ENCODE results near the gene C1QB.

DNA sequence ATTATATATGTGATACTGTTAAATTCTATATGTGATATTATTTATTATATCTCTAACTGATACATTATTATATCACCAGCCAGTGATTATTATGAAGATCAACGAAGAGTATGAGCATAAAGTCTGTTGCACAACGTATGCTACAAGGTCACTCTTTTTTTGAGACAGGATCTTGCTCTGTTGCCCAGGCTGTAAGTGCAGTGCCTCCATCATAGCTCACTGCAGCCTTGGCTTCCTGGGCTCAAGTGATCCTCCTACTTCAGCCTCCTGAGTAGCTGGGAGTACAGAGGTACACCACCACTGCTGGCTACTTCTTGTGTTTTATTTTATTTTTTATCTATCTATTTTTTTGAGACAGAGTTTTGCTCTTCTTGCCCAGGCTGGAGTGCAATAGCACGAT is 43.6 kb downstream of the C1QB start:
- TF ChIP-seq, protein P1, sequence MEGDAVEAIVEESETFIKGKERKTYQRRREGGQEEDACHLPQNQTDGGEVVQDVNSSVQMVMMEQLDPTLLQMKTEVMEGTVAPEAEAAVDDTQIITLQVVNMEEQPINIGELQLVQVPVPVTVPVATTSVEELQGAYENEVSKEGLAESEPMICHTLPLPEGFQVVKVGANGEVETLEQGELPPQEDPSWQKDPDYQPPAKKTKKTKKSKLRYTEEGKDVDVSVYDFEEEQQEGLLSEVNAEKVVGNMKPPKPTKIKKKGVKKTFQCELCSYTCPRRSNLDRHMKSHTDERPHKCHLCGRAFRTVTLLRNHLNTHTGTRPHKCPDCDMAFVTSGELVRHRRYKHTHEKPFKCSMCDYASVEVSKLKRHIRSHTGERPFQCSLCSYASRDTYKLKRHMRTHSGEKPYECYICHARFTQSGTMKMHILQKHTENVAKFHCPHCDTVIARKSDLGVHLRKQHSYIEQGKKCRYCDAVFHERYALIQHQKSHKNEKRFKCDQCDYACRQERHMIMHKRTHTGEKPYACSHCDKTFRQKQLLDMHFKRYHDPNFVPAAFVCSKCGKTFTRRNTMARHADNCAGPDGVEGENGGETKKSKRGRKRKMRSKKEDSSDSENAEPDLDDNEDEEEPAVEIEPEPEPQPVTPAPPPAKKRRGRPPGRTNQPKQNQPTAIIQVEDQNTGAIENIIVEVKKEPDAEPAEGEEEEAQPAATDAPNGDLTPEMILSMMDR (IDR thresholded peaks at IDR 0.05), result no peak
- no peak for TF ChIP-seq SIN3A (IDR thresholded peaks at IDR 0.05; ENCODE audit: borderline replicate concordance, insufficient read depth, low read depth, low read length)
- TF ChIP-seq, protein P2, sequence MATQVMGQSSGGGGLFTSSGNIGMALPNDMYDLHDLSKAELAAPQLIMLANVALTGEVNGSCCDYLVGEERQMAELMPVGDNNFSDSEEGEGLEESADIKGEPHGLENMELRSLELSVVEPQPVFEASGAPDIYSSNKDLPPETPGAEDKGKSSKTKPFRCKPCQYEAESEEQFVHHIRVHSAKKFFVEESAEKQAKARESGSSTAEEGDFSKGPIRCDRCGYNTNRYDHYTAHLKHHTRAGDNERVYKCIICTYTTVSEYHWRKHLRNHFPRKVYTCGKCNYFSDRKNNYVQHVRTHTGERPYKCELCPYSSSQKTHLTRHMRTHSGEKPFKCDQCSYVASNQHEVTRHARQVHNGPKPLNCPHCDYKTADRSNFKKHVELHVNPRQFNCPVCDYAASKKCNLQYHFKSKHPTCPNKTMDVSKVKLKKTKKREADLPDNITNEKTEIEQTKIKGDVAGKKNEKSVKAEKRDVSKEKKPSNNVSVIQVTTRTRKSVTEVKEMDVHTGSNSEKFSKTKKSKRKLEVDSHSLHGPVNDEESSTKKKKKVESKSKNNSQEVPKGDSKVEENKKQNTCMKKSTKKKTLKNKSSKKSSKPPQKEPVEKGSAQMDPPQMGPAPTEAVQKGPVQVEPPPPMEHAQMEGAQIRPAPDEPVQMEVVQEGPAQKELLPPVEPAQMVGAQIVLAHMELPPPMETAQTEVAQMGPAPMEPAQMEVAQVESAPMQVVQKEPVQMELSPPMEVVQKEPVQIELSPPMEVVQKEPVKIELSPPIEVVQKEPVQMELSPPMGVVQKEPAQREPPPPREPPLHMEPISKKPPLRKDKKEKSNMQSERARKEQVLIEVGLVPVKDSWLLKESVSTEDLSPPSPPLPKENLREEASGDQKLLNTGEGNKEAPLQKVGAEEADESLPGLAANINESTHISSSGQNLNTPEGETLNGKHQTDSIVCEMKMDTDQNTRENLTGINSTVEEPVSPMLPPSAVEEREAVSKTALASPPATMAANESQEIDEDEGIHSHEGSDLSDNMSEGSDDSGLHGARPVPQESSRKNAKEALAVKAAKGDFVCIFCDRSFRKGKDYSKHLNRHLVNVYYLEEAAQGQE (IDR thresholded peaks at IDR 0.05; ENCODE audit: insufficient read depth in 1 of 2, low read depth in 2 of 2, low read length in 1 of 2), result no peak
- no peak for TF ChIP-seq POLR2AphosphoS5 (IDR thresholded peaks at IDR 0.05; ENCODE audit: low read depth, low read length)

Data from Panc1 (cell line).